Activated B cell treated with CpG ODN at 0.5 μM for 24 hours (primary cell): ENCODE measurements around the gene TBX6. TPM values are rescaled to one million over a fixed set of nuclear protein-coding genes. Genes with fewer than 3 reads are reported as not detected.

Experiments used
- ATAC-seq: fragments of 200-7000 bp; cut with Tn5 transposase; one replicate; pipeline ENCODE4 v1.10.0; 2021; ENCODE audit warnings: low read depth, mild to moderate bottlenecking, moderate library complexity
- CTCF ChIA-PET: fragments of 350-600 bp; sonication (Branson Sonifier 250); formaldehyde crosslinking; loops from one replicate; lab custom pipeline; 2021; ENCODE audit warnings: antibody characterized with exemption; lab: Charles Lee
- POLR2A ChIA-PET: fragments of 350-600 bp; sonication (Branson Sonifier 250); formaldehyde crosslinking; loops from one replicate; lab custom pipeline; 2021; ENCODE audit warnings: antibody characterized with exemption; lab: Charles Lee
- DNase-seq: peaks from one replicate; pipeline ENCODE4 v3.0.0; 2022
- H3K27ac Mint-ChIP-seq: one replicate; pipeline ENCODE4 v1.8.0; 2020; ENCODE audit warnings: mixed read lengths
- H3K27me3 Mint-ChIP-seq: one replicate; pipeline ENCODE4 v1.8.0; 2021; ENCODE audit warnings: mixed read lengths
- H3K36me3 Mint-ChIP-seq: one replicate; pipeline ENCODE4 v1.8.0; 2021; ENCODE audit warnings: low read depth, mixed read lengths
- H3K4me1 Mint-ChIP-seq: one replicate; pipeline ENCODE4 v1.8.0; 2021; ENCODE audit warnings: mixed read lengths
- H3K4me3 Mint-ChIP-seq: one replicate; pipeline ENCODE4 v1.8.0; 2020; ENCODE audit warnings: mild to moderate bottlenecking, mixed read lengths
- H3K9me3 Mint-ChIP-seq: one replicate; pipeline ENCODE4 v1.8.0; 2020; ENCODE audit warnings: mixed read lengths
- CTCF ChIP-seq: fragments of 200-600 bp; IDR thresholded peaks from one replicate; pipeline ENCODE4 v1.8.0; 2022; ENCODE audit warnings: antibody characterized with exemption, mild to moderate bottlenecking
- intact Hi-C: fragments of 100-400 bp; cut with micrococcal nuclease; formaldehyde crosslinking; loops from one replicate; pipeline ENCODE4 v1.15.1; 2024
- total RNA-seq: library from RNA; stranded (reverse); gene quantifications from 2 replicates; pipeline ENCODE4 v1.2.3, GENCODE V29; 2022

Gene TBX6
- total RNA-seq, 1 donor from 2014 or later: 2.3 TPM

GRCh38 chr16:30090610-30091331 is 953 bp downstream of the TBX6 start:
- no peaks in the 10 kb centered on the region for H3K9me3 Mint-ChIP-seq
- no peaks in the 10 kb centered on the region for H3K27me3 Mint-ChIP-seq
- TF ChIP-seq CTCF: no peak
- intact Hi-C loops: loop anchor here (5.0 kb wide), 2 partner anchors 93 to 437 kb away; partner anchors contain the start of genes HIRIP3, INO80E and ZNF768
- ATAC-seq: no peak
- peaks cover 31% of the 10 kb centered on the region for H3K36me3 Mint-ChIP-seq
- H3K27ac Mint-ChIP-seq: peak overlapping the region; percentile 35
- H3K4me3 Mint-ChIP-seq: peak overlapping the region; percentile 46
- H3K4me1 Mint-ChIP-seq: peaks cover 51% of the 10 kb centered on the region
- POLR2A ChIA-PET: interaction anchor here (1.0 to 8.7 kb wide), 9 partner anchors 9 to 287 kb away, joined by 3 to 335 read pairs (median 13); partner anchors contain the start of genes ALDOA, CORO1A, KCTD13 and MAPK3
- CTCF ChIA-PET: interaction anchor here (0.8 to 2.8 kb wide), 6 partner anchors 9 to 319 kb away, joined by 3 to 33 read pairs (median 7); partner anchors contain the start of gene CORO1A
- no peak for DNase-seq

GRCh38 chr16:30088832-30089624 is 2.7 kb downstream of the TBX6 start:
- no peaks in the 10 kb centered on the region for H3K9me3 Mint-ChIP-seq
- DNase-seq (no peak), ATAC-seq (no peak)
- ChIA-PET CTCF (no interaction called here), POLR2A (interaction anchor here (0.7 to 8.7 kb wide), 4 partner anchors 10 to 96 kb away, joined by 3 to 335 read pairs (median 60); partner anchors contain the start of genes ALDOA, CORO1A and MAPK3)
- TF ChIP-seq CTCF: no peak
- peaks cover 27% of the 10 kb centered on the region for H3K36me3 Mint-ChIP-seq
- H3K4me1 Mint-ChIP-seq: peaks cover 34% of the 10 kb centered on the region
- no peaks in the 10 kb centered on the region for H3K27me3 Mint-ChIP-seq
- intact Hi-C loops: no loop called here
- H3K4me3 Mint-ChIP-seq: no peak overlapping the region
- H3K27ac Mint-ChIP-seq: no peak overlapping the region

GRCh38 chr16:30088237-30088831 is 3.4 kb downstream of the TBX6 start:
- Mint-ChIP-seq H3K9me3 (no peaks in the 10 kb centered on the region), H3K27me3 (no peaks in the 10 kb centered on the region), H3K4me3 (no peak overlapping the region), H3K36me3 (peaks cover 30% of the 10 kb centered on the region), H3K27ac (no peak overlapping the region), H3K4me1 (peaks cover 27% of the 10 kb centered on the region)
- ATAC-seq (no peak), DNase-seq (no peak)
- CTCF ChIA-PET: no interaction called here
- TF ChIP-seq CTCF: no peak
- POLR2A ChIA-PET: interaction anchor here (1.0 to 8.7 kb wide), 3 partner anchors 9 to 97 kb away, joined by 3 to 335 read pairs (median 5); partner anchors contain the start of genes ALDOA and CORO1A
- intact Hi-C loops: no loop called here

GRCh38 chr16:30087181-30087898 is 4.4 kb downstream of the TBX6 start:
- Mint-ChIP-seq H3K36me3 (peaks cover 37% of the 10 kb centered on the region), H3K4me1 (peaks cover 17% of the 10 kb centered on the region), H3K27ac (no peak overlapping the region), H3K4me3 (no peak overlapping the region), H3K27me3 (no peaks in the 10 kb centered on the region), H3K9me3 (no peaks in the 10 kb centered on the region)
- CTCF ChIA-PET: no interaction called here
- POLR2A ChIA-PET: interaction anchor here (0.7 to 1.6 kb wide), 4 partner anchors 11 to 99 kb away, joined by 3 to 7 read pairs (median 4); partner anchors contain the start of genes ALDOA and PPP4C
- TF ChIP-seq CTCF: no peak
- ATAC-seq (no peak), DNase-seq (no peak)
- intact Hi-C loops: no loop called here
